Kasumi-1 (cell line): ENCODE results near the gene C2orf49.
"Not testable (repeated sequence)": the region's sequence is repeated elsewhere in the genome, so short reads cannot be mapped to it uniquely, and the experiment has no call there.

Experiments used
- DNase-seq, 2 experiments: peaks; one replicate each; lab custom pipeline; 2025; lab: John Stamatoyannopoulos, UW

C2orf49 gene

GRCh38 chr2:105321875-105322646 is 15.3 kb upstream of the C2orf49 start:
- DNase-seq: no peak

GRCh38 chr2:105323111-105323510 is 14.2 kb upstream of the C2orf49 start:
- DNase-seq: no peak

DNA sequence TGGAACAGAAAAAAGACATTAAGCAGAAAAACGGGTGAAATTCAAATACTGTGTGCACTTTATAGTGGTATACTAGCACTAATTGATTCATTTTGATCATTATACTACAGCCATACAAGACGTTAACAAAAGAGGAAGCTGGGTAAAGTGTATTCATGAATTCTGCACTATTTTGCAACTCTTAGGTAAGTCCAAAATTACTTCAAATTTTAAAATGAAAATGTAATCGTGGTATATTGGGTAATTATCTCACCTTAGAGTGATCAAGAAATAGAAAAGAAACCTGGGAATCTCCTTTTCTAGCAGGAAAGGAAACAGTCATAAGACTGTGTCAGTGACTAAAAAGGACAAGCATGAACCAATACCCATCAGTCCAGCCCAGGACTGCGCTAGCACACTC is 13.2 kb upstream of the C2orf49 start:
- peak; percentile 45 to 54 for DNase-seq

- DNase-seq: no peak
These were observed 12.6 kb upstream of the C2orf49 start for GRCh38 chr2:105324732-105325131.

GRCh38 chr2:105325389-105325963 is 11.9 kb upstream of the C2orf49 start:
- peak; percentile 85 to 91 for DNase-seq

- DNase-seq: not testable (repeated sequence)
These were observed 10.1 kb upstream of the C2orf49 start for GRCh38 chr2:105327271-105327670.

- DNase-seq: no peak
These were observed 9.7 kb upstream of the C2orf49 start for GRCh38 chr2:105327690-105328089.

DNA sequence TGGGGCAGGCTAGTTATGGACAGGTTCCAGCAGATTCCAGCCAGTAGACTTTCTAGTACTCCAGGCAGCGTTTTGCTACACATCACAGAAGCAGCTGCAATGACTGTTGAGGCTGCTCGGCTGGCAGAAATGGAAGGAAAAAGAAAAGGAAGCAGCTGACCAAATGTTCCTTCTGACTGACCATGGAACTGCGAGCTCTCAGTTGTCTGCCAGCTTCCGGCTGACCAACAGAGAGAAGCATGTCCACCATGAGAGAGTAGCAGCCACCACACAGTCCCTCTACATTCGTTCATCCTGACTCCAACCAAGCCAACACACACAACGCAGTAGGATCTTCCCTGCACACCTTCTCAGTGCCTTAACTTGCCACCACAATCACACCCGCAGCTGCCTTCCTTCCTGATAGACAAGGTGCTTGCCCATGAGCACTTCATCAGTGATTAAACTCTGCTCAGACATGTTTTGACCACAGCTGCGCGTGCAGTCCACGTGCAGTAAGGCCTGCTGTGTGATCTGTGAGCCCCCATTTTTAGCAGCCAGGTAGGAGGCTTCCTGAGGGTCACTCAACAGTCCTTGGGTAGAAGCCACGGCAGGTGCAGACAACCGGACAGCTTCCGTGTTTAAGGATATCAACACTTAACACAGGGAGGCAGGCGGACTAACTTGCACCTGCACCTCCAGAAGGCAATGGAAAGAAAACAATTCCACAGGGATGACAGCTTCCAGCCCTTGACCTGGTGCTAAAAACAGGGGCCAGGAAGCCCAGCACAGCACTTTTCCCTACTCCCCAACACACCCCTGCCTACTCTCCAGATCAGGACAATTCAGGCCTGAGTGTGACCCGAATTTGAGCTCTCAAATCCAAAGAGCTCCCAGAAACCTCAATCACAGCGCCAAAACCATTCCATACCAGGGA is 8.8 kb upstream of the C2orf49 start:
- peak; percentile 28 to 30 for DNase-seq

- peak in 1 of 2 experiments; percentile 12 for DNase-seq
These were observed 8.2 kb upstream of the C2orf49 start for GRCh38 chr2:105329197-105329554.

GRCh38 chr2:105329561-105330495 is 7.5 kb upstream of the C2orf49 start, which contains the start of gene TGFBRAP1:
Gene TGFBRAP1, minus strand, starts transcription at chr2:105329735. Its CDS starts 21,434 bp downstream, at chr2:105308301.
- DNase-seq: peak; percentile 8 to 23

DNA sequence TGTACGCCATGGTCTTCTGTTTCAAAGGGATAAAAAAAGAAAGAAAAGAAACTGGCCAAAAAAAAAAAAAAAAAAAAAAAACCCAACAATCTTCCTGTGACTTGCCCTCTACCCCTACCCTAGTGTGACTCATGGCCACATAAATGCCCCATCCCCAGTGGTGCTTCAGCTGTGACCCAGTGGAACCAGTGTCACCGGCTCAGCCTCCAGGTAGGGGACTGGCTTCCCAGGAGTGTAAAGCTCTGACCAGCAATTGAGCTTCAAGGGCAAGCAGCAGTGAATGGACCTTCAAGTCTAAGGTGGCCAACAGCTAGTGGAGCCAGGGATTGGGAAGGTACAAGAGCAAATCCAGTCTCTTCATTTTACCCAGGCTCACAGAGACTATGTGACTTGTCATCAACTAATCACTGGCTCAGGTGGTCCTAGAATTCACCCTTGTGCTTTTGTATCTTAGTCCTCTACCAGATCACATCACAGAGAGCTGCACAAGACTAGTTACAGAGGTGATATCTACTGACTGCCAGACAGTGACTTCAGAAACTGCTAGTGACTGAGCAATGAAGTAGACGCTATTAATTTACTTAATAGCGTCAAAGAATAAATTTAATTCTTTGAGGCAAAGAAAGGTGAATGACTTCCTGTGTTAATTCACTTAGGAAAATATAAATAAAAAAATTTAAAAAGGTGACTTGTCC is 6.5 kb upstream of the C2orf49 start:
- DNase-seq: no peak

DNA sequence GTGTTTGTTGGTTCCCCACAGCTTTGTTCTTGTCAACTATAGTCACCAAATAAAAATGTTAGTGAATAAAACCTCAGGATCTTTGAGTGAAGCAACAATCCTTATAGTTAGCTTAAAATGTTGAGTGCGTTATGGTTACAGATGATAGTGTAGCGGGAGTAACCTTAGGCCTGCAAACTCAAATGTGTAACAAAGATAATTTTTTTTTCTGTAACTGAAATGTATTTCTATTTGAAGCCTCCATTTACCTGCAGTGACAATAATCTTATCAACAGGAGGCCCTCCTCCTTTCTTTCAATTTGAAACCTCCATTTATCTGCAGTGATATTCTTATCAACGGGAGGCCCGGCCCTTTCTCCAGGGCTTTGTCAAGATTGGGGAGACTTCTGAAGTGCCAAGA is 3.1 kb upstream of the C2orf49 start:
- DNase-seq: no peak

DNA sequence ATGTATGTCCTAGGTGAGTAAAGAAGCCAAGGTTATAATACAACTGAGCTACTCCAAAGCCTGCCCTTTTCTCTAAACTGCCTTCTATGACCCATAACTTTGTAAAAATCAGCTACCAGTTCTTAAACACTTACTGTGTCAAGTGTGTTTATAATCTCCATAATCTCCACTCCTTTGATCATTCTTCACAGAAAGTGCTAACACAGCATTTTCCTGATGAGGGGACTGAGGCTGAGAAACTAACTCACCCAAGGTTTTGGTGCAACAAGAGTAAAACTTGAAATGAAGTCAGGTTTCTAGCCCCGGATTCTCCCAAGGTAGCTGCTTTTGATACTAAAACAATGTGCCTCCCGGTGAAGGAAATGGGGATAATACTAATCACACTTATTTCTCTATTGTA is 1.9 kb upstream of the C2orf49 start:
- no peak for DNase-seq

- DNase-seq: no peak
These were observed 586 bp upstream of the C2orf49 start for GRCh38 chr2:105336786-105337121.

GRCh38 chr2:105338020-105338385 is 663 bp downstream of the C2orf49 start:
- DNase-seq: peak in 1 of 2 experiments; percentile 28

DNA sequence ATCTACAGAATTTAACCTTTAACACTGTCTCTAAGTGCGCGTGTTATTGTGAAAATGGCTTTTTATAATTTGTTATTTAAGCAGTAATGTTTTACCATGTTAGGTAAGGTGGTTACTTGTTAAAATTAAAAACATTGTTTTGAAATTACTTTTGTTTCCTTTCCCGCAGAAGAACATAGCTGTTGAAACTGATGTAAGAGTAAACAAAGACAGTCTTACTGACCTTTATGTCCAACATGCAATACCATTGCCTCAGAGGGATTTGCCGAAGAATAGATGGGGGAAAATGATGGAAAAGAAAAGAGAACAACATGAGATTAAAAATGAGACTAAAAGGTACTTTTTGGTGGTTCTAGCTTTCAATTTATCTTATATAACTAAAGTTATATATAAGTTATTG is 2.1 kb downstream of the C2orf49 start:
- DNase-seq: no peak

- DNase-seq: peak; percentile 58 to 81
These were observed 7.5 kb downstream of the C2orf49 start for GRCh38 chr2:105344704-105345345.

- no peak for DNase-seq
These were observed 19.8 kb downstream of the C2orf49 start for GRCh38 chr2:105357122-105357521.

GRCh38 chr2:105358593-105358992 is 21.3 kb downstream of the C2orf49 start:
- no peak for DNase-seq

- DNase-seq: peak; percentile 8 to 46
These were observed 24.0 kb downstream of the C2orf49 start for GRCh38 chr2:105361102-105361889.
